Smooth muscle cell (in vitro differentiated cells): ENCODE data around the gene CTIF. TPM values are rescaled to one million over a fixed set of nuclear protein-coding genes. Genes with fewer than 3 reads are reported as not detected.
A peak's percentile ranks its signal among the peaks of the same experiment; 100 is the strongest.

Source experiments
- DNase-seq: peaks from one replicate; lab custom pipeline; 2025; ENCODE audit not compliant: unreplicated experiment; lab: John Stamatoyannopoulos, UW
- H2AFZ ChIP-seq: fragments of 200-600 bp; sonication (generic); 2 replicates; pipeline ENCODE4 v1.6.0; 2016; ENCODE audit warnings: antibody characterized with exemption, low read depth, mild to moderate bottlenecking
- H3F3A ChIP-seq: fragments of 200-600 bp; sonication (generic); 2 replicates; pipeline ENCODE4 v1.6.0; 2017; ENCODE audit warnings: antibody characterized with exemption, low read depth
- H3K27ac ChIP-seq: fragments of 200-600 bp; sonication (generic); 2 replicates; pipeline ENCODE4 v1.5.1; 2016; ENCODE audit warnings: low read depth, mild to moderate bottlenecking
- H3K27me3 ChIP-seq: fragments of 200-600 bp; sonication (generic); 2 replicates; pipeline ENCODE4 v1.6.1; 2016; ENCODE audit warnings: low read depth, mild to moderate bottlenecking
- H3K36me3 ChIP-seq: fragments of 200-600 bp; sonication (generic); 2 replicates; pipeline ENCODE4 v1.5.1; 2016; ENCODE audit warnings: low read depth
- H3K4me1 ChIP-seq: fragments of 200-600 bp; sonication (generic); 2 replicates; pipeline ENCODE4 v1.5.1; 2016; ENCODE audit warnings: low read depth
- H3K4me2 ChIP-seq: fragments of 200-600 bp; sonication (generic); 2 replicates; pipeline ENCODE4 v1.6.0; 2016; ENCODE audit warnings: mild to moderate bottlenecking
- H3K4me3 ChIP-seq: fragments of 200-600 bp; sonication (generic); 2 replicates; pipeline ENCODE4 v1.5.1; 2016; ENCODE audit warnings: mild to moderate bottlenecking
- H3K79me2 ChIP-seq: fragments of 200-600 bp; sonication (generic); 2 replicates; pipeline ENCODE4 v1.6.0; 2016; ENCODE audit warnings: low read depth, mild to moderate bottlenecking
- H3K9ac ChIP-seq: fragments of 200-600 bp; sonication (generic); 2 replicates; pipeline ENCODE4 v1.6.0; 2016; ENCODE audit warnings: low read depth
- H3K9me3 ChIP-seq: fragments of 200-600 bp; sonication (generic); replicated peaks from 2 replicates; pipeline ENCODE4 v1.5.1; 2016; ENCODE audit warnings: low read depth
- H4K20me1 ChIP-seq: fragments of 200-600 bp; sonication (generic); 2 replicates; pipeline ENCODE4 v1.6.0; 2016; ENCODE audit warnings: low read depth
- CTCF ChIP-seq: fragments of 200-600 bp; sonication (generic); IDR thresholded peaks from 2 replicates; pipeline ENCODE4 v1.5.1; 2017; ENCODE audit warnings: borderline replicate concordance, mild to moderate bottlenecking, antibody characterized with exemption; ENCODE audit not compliant: insufficient read depth, poor library complexity, severe bottlenecking
- WGBS: methylation state at CpG from one replicate; pipeline ENCODE4 v1.1.7; 2016; ENCODE audit warnings: low lambda C conversion rate; 5-methylcytosine and 5-hydroxymethylcytosine counted together
- polyA plus RNA-seq: library from polyadenylated mRNA; unstranded; fragments of >200 nt; fragmentation: Nextera tagmentation; extraction: Ambion mirVana; gene quantifications from 2 replicates; pipeline ENCODE4 v1.2.1, GENCODE V29; 2016
- total RNA-seq: library from RNA; depleted of rRNA; stranded (reverse); fragments of >200 nt; gene quantifications from 2 replicates; pipeline ENCODE4 v1.2.3, GENCODE V29; 2014

Gene CTIF
- total and polyA plus RNA-seq, 2 experiments from 2014 or later, result 22.2 to 25.3 TPM

DNA sequence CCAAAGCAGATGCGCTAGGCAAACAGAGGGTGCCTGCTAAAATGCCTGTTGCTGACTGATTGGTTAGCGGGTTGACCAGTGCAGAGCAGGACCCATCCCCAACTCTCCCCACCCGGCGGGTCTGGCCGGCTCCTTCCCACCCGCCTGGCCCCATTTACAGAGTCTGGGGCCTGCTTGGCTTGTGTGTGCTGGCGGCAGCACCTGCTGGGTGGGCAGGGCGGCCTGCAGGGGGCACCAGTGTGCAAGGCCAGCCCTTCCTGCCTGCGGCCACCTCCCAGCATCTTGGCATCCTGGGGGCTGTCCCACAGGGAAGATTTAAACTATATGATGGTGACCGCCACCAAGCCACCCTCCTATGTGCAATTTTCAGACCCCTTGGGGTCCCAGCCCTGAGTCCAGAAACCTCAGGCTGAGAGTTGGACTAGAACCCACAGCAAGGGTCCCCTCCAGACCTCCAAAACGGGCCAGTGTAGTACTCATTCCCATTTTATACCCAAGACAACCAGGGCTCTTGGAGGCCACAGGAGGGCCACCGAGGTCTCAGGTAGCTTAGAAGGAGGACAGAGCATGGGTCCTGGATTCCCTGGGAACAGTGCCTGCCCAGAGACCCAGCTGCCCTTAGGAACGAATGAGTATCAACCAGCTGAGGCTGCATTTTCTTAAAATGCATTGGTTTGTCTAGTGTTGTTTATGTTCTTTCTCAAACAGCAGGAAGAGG lies 238.4 kb downstream of the CTIF start:
- Histone ChIP-seq H4K20me1 (no peaks in the 10 kb centered on the region), H2AFZ (no peak overlapping the region), H3K4me3 (no peak overlapping the region), H3F3A (peaks cover 35% of the 10 kb centered on the region), H3K27ac (peak overlapping the region; percentile 97), H3K27me3 (no peaks in the 10 kb centered on the region), H3K9ac (peak overlapping the region; percentile 24), H3K4me2 (peak overlapping the region; percentile 69), H3K36me3 (peaks cover 7% of the 10 kb centered on the region), H3K79me2 (peaks cover 33% of the 10 kb centered on the region), H3K4me1 (peaks cover 48% of the 10 kb centered on the region), H3K9me3 (no peaks in the 10 kb centered on the region)
- peak; percentile 96 for TF ChIP-seq CTCF
- peak; percentile 67 for DNase-seq
- WGBS, result 16% methylated on average over 13 of the region's 13 CpGs

DNA sequence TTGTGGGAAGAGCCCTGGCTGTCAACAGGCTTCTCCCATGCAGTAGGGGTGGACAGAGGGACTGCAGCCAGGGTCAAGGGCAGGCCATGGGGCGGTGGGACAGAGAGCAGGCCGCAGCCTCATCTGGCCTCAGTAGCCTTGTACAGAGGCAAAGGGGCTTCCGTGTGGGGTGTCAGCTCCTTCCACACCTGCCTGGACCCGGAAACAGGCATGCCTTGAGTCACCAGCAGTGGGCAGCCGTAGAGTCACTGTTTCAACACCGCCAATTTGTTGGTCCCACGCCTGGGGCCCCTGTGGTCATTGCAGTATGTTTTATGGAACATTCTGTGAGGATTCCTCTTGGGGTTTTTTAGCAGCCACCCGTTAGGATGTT lies 238.9 kb downstream of the CTIF start:
- 26% methylated on average over 8 of the region's 8 CpGs for WGBS
- Histone ChIP-seq H3K36me3 (peaks cover 2% of the 10 kb centered on the region), H4K20me1 (no peaks in the 10 kb centered on the region), H2AFZ (no peak overlapping the region), H3K9ac (peak overlapping the region; percentile 24), H3F3A (peaks cover 36% of the 10 kb centered on the region), H3K9me3 (no peaks in the 10 kb centered on the region), H3K4me1 (peaks cover 52% of the 10 kb centered on the region), H3K79me2 (peaks cover 29% of the 10 kb centered on the region), H3K4me2 (peak overlapping the region; percentile 69), H3K27me3 (no peaks in the 10 kb centered on the region), H3K27ac (peak overlapping the region; percentile 97), H3K4me3 (no peak overlapping the region)
- peak; percentile 33 for TF ChIP-seq CTCF
- no peak for DNase-seq

GRCh38 chr18:48778344-48779011 lies 239.6 kb downstream of the CTIF start:
- Histone ChIP-seq H2AFZ (no peak overlapping the region), H3K27me3 (no peaks in the 10 kb centered on the region), H3K4me3 (no peak overlapping the region), H3F3A (peaks cover 36% of the 10 kb centered on the region), H3K9me3 (no peaks in the 10 kb centered on the region), H3K27ac (peak overlapping the region; percentile 97), H3K4me1 (peaks cover 55% of the 10 kb centered on the region), H3K4me2 (peak overlapping the region; percentile 69), H3K36me3 (no peaks in the 10 kb centered on the region), H4K20me1 (no peaks in the 10 kb centered on the region), H3K79me2 (peaks cover 21% of the 10 kb centered on the region), H3K9ac (peak overlapping the region; percentile 82)
- no peak for TF ChIP-seq CTCF
- DNase-seq, result no peak
- WGBS, result 85% methylated on average over 13 of the region's 13 CpGs
